Spleen (tissue), 11 donors: ENCODE results near the gene EXPH5. TPM values are rescaled to one million over a fixed set of nuclear protein-coding genes. Genes with fewer than 3 reads are reported as not detected.
A peak's percentile ranks its signal among the peaks of the same experiment; 100 is the strongest.

Source experiments
- DNase-seq: peaks from one replicate; pipeline ENCODE4 v3.0.0-alpha.2; 2020
- H3K27ac ChIP-seq, 8 donors: fragments of 200-600 bp; sonication (generic) in 7 of 8; 1 replicate in 4 of 8; 2 replicates in 4 of 8; pipeline versions ENCODE4 v1.5.0 to v1.8.0; 2016 to 2021; ENCODE audit warnings: inconsistent platforms in 4 of 8, mild to moderate bottlenecking in 4 of 8, moderate library complexity in 1 of 8
- H3K27me3 ChIP-seq, 7 donors: fragments of 200-600 bp; sonication (generic) in 6 of 7; replicated peaks in 1 of 7; 1 replicate in 4 of 7; 2 replicates in 3 of 7; pipeline versions ENCODE4 v1.5.0 to v1.8.0; 2016 to 2021; ENCODE audit warnings: inconsistent platforms in 3 of 7, mild to moderate bottlenecking in 1 of 7
- H3K36me3 ChIP-seq, 6 donors: fragments of 200-600 bp; sonication (generic) in 5 of 6; 1 replicate in 4 of 6; 2 replicates in 2 of 6; pipeline versions ENCODE4 v1.5.0 to v1.8.0; 2016 to 2021; ENCODE audit warnings: inconsistent platforms in 2 of 6
- H3K4me1 ChIP-seq, 6 donors: fragments of 200-600 bp; sonication (generic) in 5 of 6; 1 replicate in 3 of 6; 2 replicates in 3 of 6; pipeline versions ENCODE4 v1.5.0 to v1.8.0; 2016 to 2021; ENCODE audit warnings: inconsistent platforms in 3 of 6
- H3K4me3 ChIP-seq, 8 donors: fragments of 200-600 bp; sonication (generic) in 7 of 8; 1 replicate in 4 of 8; 2 replicates in 4 of 8; pipeline versions ENCODE4 v1.5.0 to v1.8.0; 2016 to 2021; ENCODE audit warnings: inconsistent platforms in 4 of 8, mild to moderate bottlenecking in 4 of 8, moderate library complexity in 2 of 8
- H3K9me3 ChIP-seq, 8 donors: fragments of 200-600 bp; sonication (generic) in 7 of 8; 1 replicate in 4 of 8; 2 replicates in 4 of 8; pipeline versions ENCODE4 v1.5.0 to v1.8.0; 2016 to 2021; ENCODE audit warnings: inconsistent platforms in 4 of 8
- POLR2A ChIP-seq, 3 donors: fragments of 450-650 bp; IDR thresholded peaks; one replicate each; pipeline ENCODE4 v1.5.1; 2017; ENCODE audit warnings: antibody characterized with exemption in 3 of 3, mild to moderate bottlenecking in 1 of 3
- POLR2AphosphoS5 ChIP-seq, 3 donors: sonication (generic); formaldehyde crosslinking; IDR thresholded peaks; one replicate each; pipeline ENCODE4 v1.5.1; 2017; ENCODE audit warnings: antibody characterized with exemption in 3 of 3
- WGBS, 5 donors: extraction: QIAGEN DNeasy Blood & Tissue Kit in 3 of 5; methylation state at CpG; one replicate each; pipeline versions ENCODE4 v1.1.5 to v1.1.7; 2013 to 2018; 5-methylcytosine and 5-hydroxymethylcytosine counted together
- intact Hi-C: fragments of 100-400 bp; cut with DNase I; formaldehyde crosslinking; loops from one replicate; pipeline ENCODE4 v1.15.0; 2023; ENCODE audit warnings: low total_unique reads
- polyA plus RNA-seq, 3 donors: library from polyadenylated mRNA; stranded (reverse); fragments of 200-250 nt; gene quantifications; one replicate each; pipeline ENCODE4 v1.2.1, GENCODE V29; 2013
- total RNA-seq, 7 donors: library from RNA; depleted of rRNA in 3 of 7; stranded (reverse); fragments of >200 nt in 3 of 7; fragmentation: NEBNext Ultra II Directional in 4 of 7; extraction: Animal tissue kit (Norgen Biotek cat#: 25700) in 4 of 7; gene quantifications; one replicate each; pipeline versions ENCODE4 v1.1.0 to v1.2.1, GENCODE V29; 2016 to 2021
- TF ChIP-seq, protein P1 (sequence below), 11 experiments: fragments of 200-600 bp in 7 of 11; fragments of 450-650 bp in 4 of 11; sonication (generic) in 4 of 11; IDR thresholded peaks in 8 of 11; conservative IDR thresholded peaks in 3 of 11; 1 replicate in 7 of 11; 2 replicates in 4 of 11; pipeline versions ENCODE4 v1.4.0 to v1.8.0; 2016 to 2021; ENCODE audit warnings: antibody characterized with exemption in 11 of 11, inconsistent platforms in 4 of 11, mild to moderate bottlenecking in 1 of 11
- donor health status: healthy with polysubstance abuse.
- donor health status: DM: no; HTN: no; CAD: no; lungs with moderate emphysema.
- donor health status: DM: no; HTN: no; CAD: no.
- donor health status: Bipolar disorder and iron deficiency.
- donor health status: healthy.
- donor health status: DM: no; HTN: no; CAD: no.
- donor health status: DM: yes; HTN: yes; CAD: no.

The EXPH5 gene
- total and polyA plus RNA-seq, 10 donors, result 0.05 to 1.9 (median 0.77) TPM

- Histone ChIP-seq H3K36me3 (peaks cover 3 to 47% (median 22%) of the 10 kb centered on the region in 6 donors), H3K4me3 (no peak overlapping the region), H3K27me3 (no peaks in the 10 kb centered on the region), H3K4me1 (peaks cover 0 to 8% (median 6%) of the 10 kb centered on the region in 6 donors), H3K27ac (no peak overlapping the region), H3K9me3 (no peaks in the 10 kb centered on the region)
- TF ChIP-seq POLR2A (IDR thresholded peaks at IDR 0.05), result no peak
- TF ChIP-seq, protein P1, sequence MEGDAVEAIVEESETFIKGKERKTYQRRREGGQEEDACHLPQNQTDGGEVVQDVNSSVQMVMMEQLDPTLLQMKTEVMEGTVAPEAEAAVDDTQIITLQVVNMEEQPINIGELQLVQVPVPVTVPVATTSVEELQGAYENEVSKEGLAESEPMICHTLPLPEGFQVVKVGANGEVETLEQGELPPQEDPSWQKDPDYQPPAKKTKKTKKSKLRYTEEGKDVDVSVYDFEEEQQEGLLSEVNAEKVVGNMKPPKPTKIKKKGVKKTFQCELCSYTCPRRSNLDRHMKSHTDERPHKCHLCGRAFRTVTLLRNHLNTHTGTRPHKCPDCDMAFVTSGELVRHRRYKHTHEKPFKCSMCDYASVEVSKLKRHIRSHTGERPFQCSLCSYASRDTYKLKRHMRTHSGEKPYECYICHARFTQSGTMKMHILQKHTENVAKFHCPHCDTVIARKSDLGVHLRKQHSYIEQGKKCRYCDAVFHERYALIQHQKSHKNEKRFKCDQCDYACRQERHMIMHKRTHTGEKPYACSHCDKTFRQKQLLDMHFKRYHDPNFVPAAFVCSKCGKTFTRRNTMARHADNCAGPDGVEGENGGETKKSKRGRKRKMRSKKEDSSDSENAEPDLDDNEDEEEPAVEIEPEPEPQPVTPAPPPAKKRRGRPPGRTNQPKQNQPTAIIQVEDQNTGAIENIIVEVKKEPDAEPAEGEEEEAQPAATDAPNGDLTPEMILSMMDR (IDR thresholded peaks at IDR 0.05 in 8 of 11, conservative IDR thresholded peaks at IDR 0.05 in 3 of 11), result no peak
- no peak for TF ChIP-seq POLR2AphosphoS5 (IDR thresholded peaks at IDR 0.05)
- WGBS, 5 donors, result 93 to 100% (median 96%) methylated on average over 1 of the region's 1 CpG
- no peak for DNase-seq
- intact Hi-C loops, result no loop called here
Observed at GRCh38 chr11:108472681-108473080, 120.9 kb downstream of the EXPH5 start.

DNA sequence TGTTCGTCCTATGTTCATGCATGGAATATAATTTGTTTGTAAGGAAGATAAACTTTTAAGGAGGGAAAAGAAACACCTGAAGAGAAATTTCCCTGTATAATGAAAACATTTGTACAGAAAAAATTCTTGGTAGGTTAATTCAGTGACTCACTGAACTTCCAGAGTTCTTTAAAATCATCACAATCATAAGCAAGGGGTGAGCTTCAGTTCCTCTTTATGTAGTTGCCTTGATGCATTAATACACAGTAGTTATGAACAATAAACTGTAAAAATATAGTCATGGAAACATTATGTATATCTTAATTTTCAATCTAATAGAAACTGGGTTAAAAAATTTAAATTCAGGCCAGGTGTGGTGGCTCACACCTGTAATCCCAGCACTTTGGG, 125.1 kb downstream of the EXPH5 start:
- intact Hi-C loops, result no loop called here
- no peaks in the 10 kb centered on the region for H3K9me3 ChIP-seq
- DNase-seq, result no peak
- TF ChIP-seq POLR2AphosphoS5 (IDR thresholded peaks at IDR 0.05) (no peak), POLR2A (IDR thresholded peaks at IDR 0.05) (no peak)
- TF ChIP-seq, protein P1 (IDR thresholded peaks at IDR 0.05 in 8 of 11, conservative IDR thresholded peaks at IDR 0.05 in 3 of 11), result no peak
- H3K36me3 ChIP-seq, result peaks cover 0 to 6% (median 1%) of the 10 kb centered on the region in 6 donors
- H3K27ac ChIP-seq, result peak overlapping the region in 1 of 8 donors; percentile 98
- peaks cover 0 to 25% (median 17%) of the 10 kb centered on the region in 6 donors for H3K4me1 ChIP-seq
- H3K27me3 ChIP-seq, result no peaks in the 10 kb centered on the region
- no peak overlapping the region for H3K4me3 ChIP-seq
- 83 to 97% (median 86%) methylated on average over 1 of the region's 1 CpG for WGBS, 5 donors

- 0% methylated on average over 32 to 35 of the region's 35 CpGs for WGBS, 5 donors
- TF ChIP-seq, protein P1 (IDR thresholded peaks at IDR 0.05 in 8 of 11, conservative IDR thresholded peaks at IDR 0.05 in 3 of 11), result no peak
- TF ChIP-seq POLR2A (IDR thresholded peaks at IDR 0.05) (peak; percentile 70 to 95 (median 85)), POLR2AphosphoS5 (IDR thresholded peaks at IDR 0.05) (peak; percentile 89 to 99 (median 99))
- Histone ChIP-seq H3K4me1 (peaks cover 0 to 25% (median 17%) of the 10 kb centered on the region in 6 donors), H3K36me3 (no peaks in the 10 kb centered on the region), H3K27ac (peak within 1 kb of the TSS; percentile 90 to 98 (median 96)), H3K27me3 (no peaks in the 10 kb centered on the region), H3K4me3 (peak within 1 kb of the TSS; percentile 41 to 67 (median 52)), H3K9me3 (no peaks in the 10 kb centered on the region)
- intact Hi-C loops, result no loop called here
- peak; percentile 97 for DNase-seq
Observed at GRCh38 chr11:108467091-108467823, 126.3 kb downstream of the EXPH5 start, which contains the start of gene C11orf65. Gene C11orf65 (minus strand): TSS chr11:108467529. CDS start chr11:108461559, 5,970 bp downstream.

DNA sequence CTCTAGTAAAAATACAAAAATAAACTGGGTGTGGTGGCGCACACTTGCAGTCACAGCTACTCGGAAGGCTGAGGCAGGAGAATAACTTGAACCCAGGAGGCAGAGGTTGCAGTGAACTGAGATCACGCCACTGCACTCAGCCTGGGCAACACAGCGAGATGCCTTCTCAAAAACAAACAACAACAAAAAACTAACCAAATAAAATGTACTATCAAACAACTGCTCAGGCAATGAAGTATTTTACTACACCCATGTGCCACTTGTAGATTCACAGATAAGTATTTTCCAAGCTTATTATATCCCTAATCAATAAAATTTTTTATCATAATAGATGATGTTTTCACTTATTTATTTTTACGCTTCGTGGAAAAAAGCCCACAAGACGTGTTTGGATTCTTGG, 127.2 kb downstream of the EXPH5 start:
- no peaks in the 10 kb centered on the region for H3K27me3 ChIP-seq
- TF ChIP-seq, protein P1 (IDR thresholded peaks at IDR 0.05 in 8 of 11, conservative IDR thresholded peaks at IDR 0.05 in 3 of 11), result no peak
- TF ChIP-seq POLR2AphosphoS5 (IDR thresholded peaks at IDR 0.05) (no peak), POLR2A (IDR thresholded peaks at IDR 0.05) (no peak)
- peaks cover 0 to 25% (median 17%) of the 10 kb centered on the region in 6 donors for H3K4me1 ChIP-seq
- no peaks in the 10 kb centered on the region for H3K36me3 ChIP-seq
- intact Hi-C loops, result no loop called here
- no peaks in the 10 kb centered on the region for H3K9me3 ChIP-seq
- H3K4me3 ChIP-seq, result peak overlapping the region; percentile 41 to 67 (median 52)
- DNase-seq, result no peak
- WGBS, 5 donors, result 54 to 55% (median 54%) methylated on average over 7 of the region's 7 CpGs
- peak overlapping the region; percentile 90 to 98 (median 96) for H3K27ac ChIP-seq
